GM18519 (cell line): ENCODE measurements around the gene ATF6.
"Not testable (repeated sequence)": the region's sequence is repeated elsewhere in the genome, so short reads cannot be mapped to it uniquely, and the experiment has no call there.

Experiments used
- ATAC-seq: cut with Tn5 transposase; IDR thresholded peaks from one replicate; pipeline ENCODE4 v1.9.1; 2021; ENCODE audit warnings: mild to moderate bottlenecking, moderate library complexity; ENCODE audit not compliant: unreplicated experiment, low FRiP score

ATF6 gene

GRCh38 chr1:161824618-161825017, 58.5 kb downstream of the ATF6 start:
- no peak for ATAC-seq

DNA sequence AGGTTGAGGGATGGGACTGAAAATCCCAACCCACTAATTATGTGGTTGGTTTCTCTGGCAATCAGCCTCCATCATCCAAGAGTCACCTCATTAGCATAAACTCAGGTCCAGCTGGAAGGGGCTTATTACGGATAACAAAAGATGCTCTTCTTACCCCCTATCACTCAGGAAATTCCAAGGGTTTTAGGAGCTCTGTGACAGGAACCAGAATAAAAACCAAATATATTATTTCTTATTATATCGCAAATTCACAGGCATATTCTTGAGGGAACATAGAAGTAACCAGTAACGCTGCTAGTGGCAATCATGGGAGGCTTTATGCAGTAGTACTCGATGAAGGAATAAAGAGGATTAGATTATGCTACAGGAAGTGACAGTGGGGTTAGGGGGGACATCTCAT, 59.7 kb downstream of the ATF6 start:
- ATAC-seq, result no peak

GRCh38 chr1:161826478-161826877, 60.4 kb downstream of the ATF6 start:
- ATAC-seq, result no peak

- ATAC-seq, result no peak
These were observed 61.7 kb downstream of the ATF6 start for GRCh38 chr1:161827786-161828185.

- ATAC-seq, result not testable (repeated sequence)
These were observed 66.3 kb downstream of the ATF6 start for GRCh38 chr1:161832299-161832907.

DNA sequence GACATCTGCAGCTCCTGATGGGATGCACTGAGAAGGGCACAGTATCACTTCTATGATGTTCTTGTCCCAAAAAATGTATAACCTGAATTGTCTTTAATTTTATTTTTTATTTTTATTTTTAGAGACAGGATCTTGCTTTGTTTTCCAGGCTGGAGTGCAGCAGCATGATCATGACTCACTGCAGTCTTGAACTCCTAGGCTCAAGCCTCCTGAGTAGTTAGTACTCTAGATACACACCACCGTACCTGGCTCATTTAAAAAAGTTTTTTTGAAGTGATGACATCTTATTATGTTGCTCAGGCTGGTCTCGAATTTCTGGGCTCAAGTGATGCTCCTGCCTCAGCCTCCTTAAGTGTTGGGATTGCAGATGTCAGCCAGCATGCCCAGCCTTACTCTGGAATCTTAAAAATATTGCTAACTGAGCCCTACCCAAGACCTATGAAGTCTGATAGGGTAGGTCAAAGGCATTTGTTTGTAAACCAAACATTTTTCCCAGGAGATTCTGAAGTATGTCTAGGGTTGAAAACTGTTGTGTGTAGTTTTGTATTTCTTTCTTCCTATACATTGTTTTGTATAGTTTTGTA, 68.9 kb downstream of the ATF6 start:
- no peak for ATAC-seq

GRCh38 chr1:161836018-161836417, 69.9 kb downstream of the ATF6 start:
- ATAC-seq, result no peak

GRCh38 chr1:161838362-161838761, 72.2 kb downstream of the ATF6 start:
- no peak for ATAC-seq

DNA sequence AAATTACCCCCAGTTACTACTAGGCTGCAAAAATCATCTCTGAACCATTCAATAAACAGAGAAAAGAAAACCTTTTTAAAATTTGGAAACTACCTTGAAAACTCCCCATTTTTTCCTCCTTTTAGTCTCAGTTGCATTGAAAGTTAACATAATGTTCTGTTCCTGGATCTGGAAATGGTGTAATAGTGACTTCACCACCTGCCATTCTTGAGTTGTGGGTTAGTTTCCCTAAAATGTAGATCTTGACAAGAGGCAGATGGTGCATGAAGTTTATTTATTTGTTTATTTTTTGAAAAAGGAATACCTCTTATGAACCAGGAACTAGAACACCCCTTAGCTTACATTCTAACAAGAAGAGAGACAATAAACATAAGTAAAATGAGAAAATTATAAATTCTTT, 72.8 kb downstream of the ATF6 start:
- no peak for ATAC-seq

DNA sequence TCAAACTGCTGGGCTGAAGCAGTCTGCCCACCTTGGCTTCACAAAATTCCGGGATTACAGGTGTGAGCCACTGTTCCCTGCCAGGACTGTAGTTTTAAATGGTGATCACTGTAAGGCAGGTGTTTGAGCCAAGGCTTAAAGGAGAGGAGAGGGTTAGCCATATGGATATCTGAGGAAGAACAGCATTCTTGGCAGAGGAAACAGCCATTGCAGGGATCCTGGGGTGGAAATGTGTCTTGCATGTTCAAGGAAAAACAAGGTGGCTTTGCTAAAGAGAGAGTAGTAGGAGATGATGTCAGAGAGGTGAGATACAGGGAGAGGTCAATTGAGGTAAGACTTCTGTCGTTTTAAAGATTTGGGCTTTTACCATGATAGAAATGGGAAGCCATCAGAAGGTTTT, 73.5 kb downstream of the ATF6 start:
- ATAC-seq, result no peak

- ATAC-seq, result no peak
These were observed 74.2 kb downstream of the ATF6 start for GRCh38 chr1:161840363-161840762.

- ATAC-seq, result no peak
These were observed 77.0 kb downstream of the ATF6 start for GRCh38 chr1:161843156-161843555.

- ATAC-seq, result no peak
These were observed 78.6 kb downstream of the ATF6 start for GRCh38 chr1:161844696-161845095.

- ATAC-seq, result no peak
These were observed 82.6 kb downstream of the ATF6 start for GRCh38 chr1:161848676-161849075.

- ATAC-seq, result no peak
These were observed 83.4 kb downstream of the ATF6 start for GRCh38 chr1:161849518-161849917.

GRCh38 chr1:161855260-161855659, 89.1 kb downstream of the ATF6 start:
- ATAC-seq, result no peak

- ATAC-seq, result no peak
These were observed 92.2 kb downstream of the ATF6 start for GRCh38 chr1:161858271-161858670.

GRCh38 chr1:161863549-161863948, 97.4 kb downstream of the ATF6 start:
- no peak for ATAC-seq

DNA sequence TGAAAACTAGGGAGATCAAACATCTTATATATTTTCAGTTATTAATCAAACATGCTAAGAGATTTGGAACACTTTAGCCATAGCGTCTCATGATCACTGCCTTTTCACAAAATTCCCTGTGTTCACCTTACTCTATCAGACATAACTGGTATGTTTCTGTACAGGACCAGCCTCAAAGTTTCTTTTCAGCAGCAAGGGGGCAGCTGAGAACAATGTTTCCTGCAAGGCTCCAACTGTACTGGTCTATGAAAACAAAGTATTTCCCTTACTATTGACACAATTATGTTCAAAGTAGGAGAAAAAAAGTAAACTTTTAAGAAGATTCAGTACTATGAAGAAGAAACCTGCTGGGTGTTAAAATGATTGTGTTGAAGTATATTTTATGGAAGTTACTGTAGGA, 98.5 kb downstream of the ATF6 start:
- no peak for ATAC-seq

- no peak for ATAC-seq
These were observed 100.1 kb downstream of the ATF6 start for GRCh38 chr1:161866241-161866640.

DNA sequence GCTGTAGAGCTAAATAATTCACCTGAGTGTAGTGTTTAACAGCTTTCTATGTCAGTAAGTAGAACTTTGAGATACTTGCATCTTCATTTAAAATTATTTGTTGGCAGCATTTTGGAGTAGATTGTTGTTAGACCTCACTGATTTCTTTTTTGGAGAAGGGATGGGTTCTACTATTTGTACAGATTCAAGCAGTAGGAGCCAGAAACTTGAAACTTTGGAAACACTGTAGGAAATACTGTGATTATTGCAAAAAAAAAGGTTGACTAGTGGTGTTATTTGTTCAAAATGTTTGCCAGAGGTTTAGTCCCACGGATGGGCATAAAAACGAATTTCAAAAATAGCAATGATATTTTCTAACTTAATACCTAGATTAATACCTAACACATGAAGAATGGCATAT, 102.7 kb downstream of the ATF6 start:
- ATAC-seq, result no peak

DNA sequence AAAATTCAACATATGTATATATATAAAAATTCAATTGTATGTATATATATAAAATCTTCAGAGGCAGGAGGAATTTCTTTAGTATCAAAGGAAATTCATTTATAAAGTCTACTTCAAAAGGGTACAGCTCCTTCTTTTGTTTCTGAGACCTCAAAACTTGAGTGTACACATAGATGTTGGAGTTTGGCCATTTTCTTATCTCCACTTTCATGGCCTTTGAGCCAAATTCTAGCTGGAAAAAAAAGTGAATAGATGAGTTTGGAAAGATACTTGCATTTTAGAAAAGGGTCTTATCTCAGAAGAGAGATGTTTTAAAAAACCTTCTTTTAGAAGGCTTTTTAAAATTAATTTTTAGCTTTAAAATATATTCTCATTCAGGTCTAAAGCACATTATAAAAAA, 103.2 kb downstream of the ATF6 start:
- ATAC-seq, result no peak

DNA sequence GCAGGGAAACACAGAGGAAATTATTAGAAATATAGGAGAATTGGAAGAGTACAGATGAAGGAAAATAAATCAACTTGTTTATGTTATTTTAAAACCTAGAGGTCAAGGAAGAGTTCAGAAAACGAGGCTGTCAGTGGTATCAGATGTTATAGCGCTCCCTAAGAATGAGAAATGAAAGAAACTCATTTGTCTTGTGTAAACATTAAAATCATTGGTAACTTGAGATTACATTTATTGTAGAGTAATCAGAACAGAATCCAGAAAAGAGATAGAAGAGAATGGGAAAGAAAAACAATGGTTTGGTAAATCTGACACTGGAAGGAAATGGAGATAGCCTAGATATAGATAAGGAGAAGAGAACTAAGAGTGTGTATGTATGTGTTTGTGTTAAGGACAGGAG, 106.4 kb downstream of the ATF6 start:
- no peak for ATAC-seq
